COLO668 (cell line): Measurements from ENCODE around the gene KLHDC8B.

Source experiments
- DNase-seq: peaks from one replicate; lab custom pipeline; 2025; ENCODE audit not compliant: unreplicated experiment; lab: John Stamatoyannopoulos, UW

The KLHDC8B gene

GRCh38 chr3:49158103-49158709 lies 13.2 kb upstream of the KLHDC8B start:
- peak; percentile 30 for DNase-seq

DNA sequence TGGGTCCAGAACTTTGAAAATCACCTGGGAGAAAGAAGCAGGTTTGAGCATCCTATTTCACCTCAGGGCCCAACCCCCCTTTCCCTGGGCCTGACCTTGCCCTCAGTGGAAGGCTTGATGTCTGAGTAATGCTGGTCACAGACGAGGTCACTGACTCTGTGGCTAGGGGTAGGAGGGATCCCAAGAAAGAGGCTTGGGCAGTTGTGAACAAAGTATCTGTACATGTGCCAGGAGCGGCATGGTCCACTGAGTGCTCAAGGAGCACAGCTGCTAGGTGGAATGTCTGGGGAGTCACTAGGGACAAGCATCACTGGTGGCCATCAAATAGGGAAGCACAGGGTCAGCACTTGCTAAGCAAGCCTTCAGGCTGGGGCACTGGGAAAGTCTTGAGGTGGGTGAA lies 12.6 kb upstream of the KLHDC8B start:
- no peak for DNase-seq

- DNase-seq, result no peak
Measured at GRCh38 chr3:49161197-49161596, 10.2 kb upstream of the KLHDC8B start.

- no peak for DNase-seq
Measured at GRCh38 chr3:49161808-49162530, 9.4 kb upstream of the KLHDC8B start.

DNA sequence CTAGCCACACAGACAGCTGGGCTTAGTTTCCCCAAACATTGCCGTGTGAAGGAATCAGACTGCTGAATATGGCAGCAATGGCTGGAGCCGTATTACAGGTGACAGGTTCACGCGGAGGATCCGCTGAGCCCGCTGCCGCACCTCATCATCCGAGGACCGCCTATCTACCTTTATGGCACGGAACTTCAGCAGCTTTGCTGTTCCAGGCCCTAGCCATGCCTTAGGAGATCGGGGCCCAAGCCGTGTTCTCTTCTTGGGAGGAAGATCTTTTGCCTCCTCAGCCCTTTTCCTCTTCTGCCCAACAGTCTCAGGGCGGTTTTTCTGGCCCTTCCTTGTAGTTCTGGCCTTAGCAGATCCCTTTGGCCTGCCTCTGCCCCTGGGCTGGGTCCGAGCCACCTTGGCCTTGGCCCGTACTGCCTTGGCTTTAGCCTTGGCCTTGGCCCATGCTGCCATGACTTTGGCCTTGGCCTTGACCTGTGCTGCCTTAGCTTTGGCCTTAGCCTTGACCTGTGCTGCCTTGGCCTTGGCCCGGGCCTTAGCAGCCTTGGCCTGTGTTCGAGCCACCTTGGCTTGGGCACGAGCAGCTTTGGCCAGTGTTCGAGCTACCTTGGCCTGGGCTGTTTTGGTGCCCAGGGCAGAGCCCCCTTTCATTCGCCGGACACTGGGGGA lies 8.5 kb upstream of the KLHDC8B start:
- DNase-seq, result no peak

DNA sequence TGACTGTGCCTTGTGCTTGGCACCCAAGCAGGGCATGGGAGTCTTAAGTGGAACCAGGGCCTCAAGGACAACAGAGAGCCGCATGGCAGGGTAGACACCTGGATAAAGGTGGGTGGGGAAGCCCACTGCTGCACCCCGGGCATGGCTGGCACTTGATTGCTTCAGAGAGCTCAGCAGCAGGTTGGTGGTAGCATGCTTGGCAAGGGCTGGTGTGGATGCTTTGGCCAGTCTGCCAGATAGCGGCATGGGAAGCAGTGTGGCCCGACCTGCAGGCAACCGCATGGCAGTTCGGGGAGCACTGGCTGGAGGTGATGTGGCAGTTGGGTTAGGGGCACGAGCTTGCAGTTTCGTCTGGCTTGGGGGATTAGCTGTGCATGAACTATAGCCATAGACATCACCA lies 7.8 kb upstream of the KLHDC8B start:
- no peak for DNase-seq

- DNase-seq, result peak; percentile 1
Measured at GRCh38 chr3:49164983-49165720, 6.2 kb upstream of the KLHDC8B start.

- peak; percentile 77 for DNase-seq
Measured at GRCh38 chr3:49165771-49166751, 5.3 kb upstream of the KLHDC8B start, which contains the start of gene CCDC71. TSS of gene CCDC71 (minus strand) at chr3:49166331. CDS start at chr3:49164208, 2,123 bp downstream.

- no peak for DNase-seq
Measured at GRCh38 chr3:49166752-49167556, 4.4 kb upstream of the KLHDC8B start.

- DNase-seq, result no peak
Measured at GRCh38 chr3:49170744-49171118, 667 bp upstream of the KLHDC8B start.

GRCh38 chr3:49171775-49172500 lies 540 bp downstream of the KLHDC8B start:
- no peak for DNase-seq

DNA sequence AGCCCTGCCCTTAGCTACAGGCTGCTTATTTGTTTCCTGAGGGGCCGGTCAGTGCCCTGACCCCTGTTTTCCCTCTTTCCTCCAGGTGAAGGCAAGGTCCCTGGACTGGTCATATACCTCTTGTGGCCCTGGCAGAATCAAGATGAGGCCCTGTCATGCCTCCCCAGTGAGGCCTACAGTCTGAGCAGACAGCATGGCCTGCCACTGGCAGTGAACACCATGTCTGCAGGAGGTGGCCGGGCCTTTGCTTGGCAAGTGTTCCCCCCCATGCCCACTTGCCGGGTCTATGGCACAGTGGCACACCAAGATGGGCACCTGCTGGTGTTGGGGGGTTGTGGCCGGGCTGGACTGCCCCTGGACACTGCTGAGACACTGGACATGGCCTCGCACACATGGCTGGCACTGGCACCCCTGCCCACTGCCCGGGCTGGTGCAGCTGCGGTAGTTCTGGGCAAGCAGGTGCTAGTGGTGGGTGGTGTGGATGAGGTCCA lies 1.2 kb downstream of the KLHDC8B start:
- no peak for DNase-seq

DNA sequence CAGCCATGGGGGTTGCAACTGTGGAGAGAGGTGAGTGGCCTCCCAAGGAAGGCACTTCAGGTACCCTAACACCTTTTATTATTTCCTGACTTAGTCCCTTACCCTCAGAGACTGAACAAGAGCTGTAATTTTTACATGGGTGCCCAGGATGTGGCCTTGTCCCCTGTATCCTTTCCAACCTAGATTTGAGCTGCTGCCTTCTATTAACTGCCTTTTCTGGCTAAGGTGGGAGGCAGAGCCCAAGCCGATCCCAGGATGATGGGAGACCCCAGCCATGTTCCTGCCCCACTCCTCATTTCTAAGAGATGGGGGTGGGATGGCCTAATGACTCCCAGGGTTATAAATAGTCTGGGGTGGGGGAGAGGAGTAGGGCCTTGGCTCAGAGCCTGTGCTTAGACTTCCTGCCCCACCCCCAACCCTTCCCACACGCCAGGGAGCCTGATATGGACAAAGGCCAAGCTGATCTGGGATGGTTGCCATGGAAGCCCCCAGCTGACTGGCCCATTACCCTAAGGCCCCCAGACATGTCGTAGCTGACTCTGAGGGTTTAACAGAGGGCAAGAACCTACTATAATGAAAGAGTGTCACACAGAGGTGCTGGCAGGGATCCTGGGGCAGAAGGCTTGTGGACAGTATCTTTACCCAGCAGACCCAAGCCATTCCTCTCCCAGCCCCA lies 1.9 kb downstream of the KLHDC8B start:
- DNase-seq, result peak; percentile 21

DNA sequence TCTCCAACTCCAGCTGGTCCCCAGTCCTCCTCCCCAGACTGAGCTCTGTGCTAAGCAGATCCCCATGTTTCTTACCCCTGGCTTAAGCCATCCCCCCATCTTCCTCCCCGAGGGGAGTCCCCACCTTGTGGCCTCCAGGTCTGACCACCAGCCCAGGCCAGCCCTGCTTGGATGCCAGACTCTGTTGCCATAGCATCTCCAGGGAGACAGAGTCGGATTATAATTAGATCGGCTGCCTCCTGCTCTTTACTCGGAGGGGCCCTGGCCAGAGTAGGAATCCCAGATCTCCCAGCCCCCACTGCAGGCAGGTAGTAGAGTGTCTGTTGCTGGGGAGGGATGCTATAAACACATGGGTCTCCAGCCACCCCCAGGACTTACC lies 2.4 kb downstream of the KLHDC8B start:
- peak; percentile 3 for DNase-seq

DNA sequence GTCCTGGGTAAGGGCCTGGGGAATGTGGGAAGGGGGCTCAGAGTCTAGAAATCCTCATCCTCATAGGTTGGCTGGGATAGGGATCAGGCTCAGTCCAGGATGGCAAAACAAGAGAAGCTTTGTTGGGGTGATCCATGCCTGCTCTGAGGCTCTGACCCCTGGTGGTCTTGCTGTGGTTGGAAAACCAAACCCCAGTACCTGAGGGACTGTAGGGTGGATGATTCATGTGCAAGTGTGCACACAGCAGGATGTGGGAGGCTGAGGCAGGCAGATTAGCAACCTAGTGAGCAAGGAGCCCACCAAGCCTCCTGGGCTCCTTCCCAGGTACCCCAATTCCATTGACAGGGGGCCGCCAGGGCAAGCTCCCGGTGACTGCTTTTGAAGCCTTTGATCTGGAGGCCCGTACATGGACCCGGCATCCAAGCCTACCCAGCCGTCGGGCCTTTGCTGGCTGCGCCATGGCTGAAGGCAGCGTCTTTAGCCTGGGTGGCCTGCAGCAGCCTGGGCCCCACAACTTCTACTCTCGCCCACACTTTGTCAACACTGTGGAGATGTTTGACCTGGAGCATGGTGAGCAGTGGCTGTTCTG lies 3.1 kb downstream of the KLHDC8B start:
- no peak for DNase-seq

GRCh38 chr3:49175530-49175929 lies 4.1 kb downstream of the KLHDC8B start:
- DNase-seq, result no peak

GRCh38 chr3:49177073-49177472 lies 5.7 kb downstream of the KLHDC8B start:
- no peak for DNase-seq

- DNase-seq, result no peak
Measured at GRCh38 chr3:49180116-49180515, 8.7 kb downstream of the KLHDC8B start.
